HUES6 (cell line): ENCODE measurements around the gene TEPSIN.

ENCODE experiments used
- H3K27ac ChIP-seq: 2 replicates; pipeline ENCODE4 v1.7.0; 2013; ENCODE audit warnings: low read depth, mild to moderate bottlenecking, low read length, inconsistent platforms
- H3K27me3 ChIP-seq: 2 replicates; pipeline ENCODE4 v1.6.1; 2013; ENCODE audit warnings: low read length; ENCODE audit not compliant: control insufficient read depth, insufficient read depth
- H3K36me3 ChIP-seq: 2 replicates; pipeline ENCODE4 v1.6.1; 2013; ENCODE audit warnings: low read length; ENCODE audit not compliant: control insufficient read depth, insufficient read depth
- H3K4me1 ChIP-seq: 2 replicates; pipeline ENCODE4 v1.6.1; 2013; ENCODE audit warnings: low read length; ENCODE audit not compliant: control insufficient read depth, insufficient read depth
- H3K4me3 ChIP-seq: 2 replicates; pipeline ENCODE4 v1.5.1; 2013; ENCODE audit warnings: low read depth, low read length
- H3K9ac ChIP-seq: one replicate; pipeline ENCODE4 v1.6.1; 2013; ENCODE audit warnings: mild to moderate bottlenecking, low read length
- H3K9me3 ChIP-seq: 2 replicates; pipeline ENCODE4 v1.6.1; 2013; ENCODE audit warnings: low read depth, low read length; ENCODE audit not compliant: control insufficient read depth, insufficient read depth

TEPSIN gene

GRCh38 chr17:81194941-81195901, 43.6 kb downstream of the TEPSIN start:
- H3K4me3 ChIP-seq: no peak overlapping the region
- H3K27me3 ChIP-seq: no peaks in the 10 kb centered on the region
- no peak overlapping the region for H3K27ac ChIP-seq
- peaks cover 70% of the 10 kb centered on the region for H3K36me3 ChIP-seq
- H3K4me1 ChIP-seq: no peaks in the 10 kb centered on the region
- no peak overlapping the region for H3K9ac ChIP-seq
- no peaks in the 10 kb centered on the region for H3K9me3 ChIP-seq

DNA sequence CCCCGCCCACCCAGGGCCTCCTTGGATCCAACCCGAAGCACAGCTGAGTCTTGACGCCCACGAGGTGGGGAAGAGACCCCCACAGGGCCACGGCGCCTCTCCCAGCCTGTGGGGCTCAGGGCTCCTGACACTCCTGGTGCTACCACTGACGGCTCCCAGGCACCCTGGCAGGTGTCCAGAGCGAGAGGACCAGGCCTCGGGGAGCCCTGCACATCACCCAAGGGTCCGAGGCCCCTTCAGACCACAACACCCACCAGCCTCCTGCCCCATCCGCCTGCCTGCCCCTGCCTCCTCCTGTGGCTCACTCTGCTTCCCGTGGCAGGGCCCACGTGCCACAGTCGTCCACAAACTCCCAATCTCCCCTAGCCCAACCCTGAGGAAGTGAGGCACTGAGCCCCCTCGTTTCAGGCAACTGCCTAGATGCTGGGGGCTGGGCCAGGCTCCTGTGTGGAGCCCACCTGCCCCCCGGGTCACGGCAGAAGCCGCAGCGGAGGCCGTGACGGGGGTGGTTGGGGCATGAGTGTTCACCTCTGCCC, 44.6 kb downstream of the TEPSIN start:
- Histone ChIP-seq H3K4me1 (no peaks in the 10 kb centered on the region), H3K27ac (0 out of 2 replicates have a peak overlapping the region, but pooled peaks have one; percentile 23), H3K36me3 (peaks cover 76% of the 10 kb centered on the region), H3K27me3 (no peaks in the 10 kb centered on the region), H3K9ac (no peak overlapping the region), H3K9me3 (no peaks in the 10 kb centered on the region), H3K4me3 (no peak overlapping the region)

- H3K4me3 ChIP-seq: no peak overlapping the region
- no peaks in the 10 kb centered on the region for H3K4me1 ChIP-seq
- H3K9ac ChIP-seq: no peak overlapping the region
- peak overlapping the region; percentile 23; the same call in 1 of the 2 replicates for H3K27ac ChIP-seq
- H3K27me3 ChIP-seq: no peaks in the 10 kb centered on the region
- H3K9me3 ChIP-seq: no peaks in the 10 kb centered on the region
- H3K36me3 ChIP-seq: peaks cover 76% of the 10 kb centered on the region
Measured at GRCh38 chr17:81193470-81194224, 45.2 kb downstream of the TEPSIN start.

GRCh38 chr17:81193051-81193410, 45.8 kb downstream of the TEPSIN start:
- no peak overlapping the region for H3K4me3 ChIP-seq
- no peak overlapping the region for H3K9ac ChIP-seq
- peaks cover 74% of the 10 kb centered on the region for H3K36me3 ChIP-seq
- H3K9me3 ChIP-seq: no peaks in the 10 kb centered on the region
- no peaks in the 10 kb centered on the region for H3K4me1 ChIP-seq
- H3K27ac ChIP-seq: no peak overlapping the region; the same call in 1 of the 2 replicates
- H3K27me3 ChIP-seq: no peaks in the 10 kb centered on the region

DNA sequence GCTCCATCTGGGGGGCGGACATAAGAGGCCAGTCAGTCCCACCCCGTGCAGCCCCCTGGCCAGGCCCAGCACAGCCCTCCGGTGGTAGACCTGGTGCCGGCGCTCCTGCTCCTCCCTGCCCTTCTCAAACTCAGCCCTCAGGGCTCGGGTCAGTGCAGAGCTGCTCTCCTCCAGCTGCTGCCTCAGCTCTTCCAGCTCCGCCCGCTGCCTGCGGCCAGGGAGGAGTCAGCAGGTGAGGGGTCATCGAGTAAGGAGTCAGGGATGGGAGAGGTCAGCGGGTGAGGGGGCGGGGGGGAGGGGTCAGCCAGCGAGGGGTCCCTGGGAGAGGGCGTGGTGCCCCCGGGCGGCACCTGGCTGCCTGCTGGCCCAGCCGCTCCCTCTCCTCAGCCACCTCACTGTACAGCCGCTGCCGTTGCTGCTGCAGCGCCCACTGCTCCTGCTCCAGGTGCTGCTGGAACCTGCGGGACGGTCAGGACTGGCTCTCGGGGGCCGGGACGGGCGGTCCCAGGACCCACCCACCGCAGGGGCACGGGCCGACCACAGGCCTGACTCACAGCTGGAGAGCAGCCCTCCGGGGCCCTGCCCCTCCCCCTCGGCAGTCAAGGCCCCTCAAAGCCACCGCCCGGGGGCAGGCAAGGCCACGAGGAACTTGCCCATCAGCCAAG, 46.3 kb downstream of the TEPSIN start:
- Histone ChIP-seq H3K4me3 (no peak overlapping the region), H3K27me3 (no peaks in the 10 kb centered on the region), H3K27ac (no peak overlapping the region), H3K9ac (no peak overlapping the region), H3K36me3 (peaks cover 71% of the 10 kb centered on the region), H3K4me1 (no peaks in the 10 kb centered on the region), H3K9me3 (no peaks in the 10 kb centered on the region)

- no peaks in the 10 kb centered on the region for H3K9me3 ChIP-seq
- H3K4me3 ChIP-seq: no peak overlapping the region
- H3K9ac ChIP-seq: no peak overlapping the region
- H3K27me3 ChIP-seq: no peaks in the 10 kb centered on the region
- peaks cover 68% of the 10 kb centered on the region for H3K36me3 ChIP-seq
- no peak overlapping the region for H3K27ac ChIP-seq
- H3K4me1 ChIP-seq: no peaks in the 10 kb centered on the region
Measured at GRCh38 chr17:81191646-81192045, 47.2 kb downstream of the TEPSIN start.

- Histone ChIP-seq H3K4me3 (no peak overlapping the region), H3K27ac (no peak overlapping the region), H3K9ac (no peak overlapping the region), H3K4me1 (no peaks in the 10 kb centered on the region), H3K27me3 (no peaks in the 10 kb centered on the region), H3K36me3 (peaks cover 63% of the 10 kb centered on the region), H3K9me3 (no peaks in the 10 kb centered on the region)
Measured at GRCh38 chr17:81191116-81191515, 47.7 kb downstream of the TEPSIN start.

DNA sequence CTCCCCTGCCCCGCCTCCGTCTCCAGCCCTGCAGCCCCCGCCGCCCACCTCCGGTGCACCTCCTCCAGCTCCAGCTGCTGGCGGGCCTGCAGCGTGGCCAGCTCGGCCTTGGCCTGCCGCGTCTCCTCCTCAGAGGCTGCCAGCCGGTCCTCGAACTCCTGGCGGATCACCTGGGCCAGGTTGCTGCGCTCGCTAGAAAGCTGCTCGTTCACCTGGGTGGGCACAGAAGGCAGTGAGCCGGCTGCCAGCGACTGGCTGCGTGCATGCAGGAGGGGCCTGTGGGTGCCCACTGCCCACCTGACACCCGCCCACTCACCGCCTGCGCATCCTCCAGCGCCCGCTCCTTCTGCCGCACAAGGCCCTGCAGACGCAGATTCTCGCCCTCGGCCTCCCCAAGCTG, 48.3 kb downstream of the TEPSIN start:
- Histone ChIP-seq H3K36me3 (peaks cover 57% of the 10 kb centered on the region), H3K9ac (no peak overlapping the region), H3K9me3 (no peaks in the 10 kb centered on the region), H3K27ac (no peak overlapping the region), H3K4me1 (no peaks in the 10 kb centered on the region), H3K27me3 (no peaks in the 10 kb centered on the region), H3K4me3 (no peak overlapping the region)

DNA sequence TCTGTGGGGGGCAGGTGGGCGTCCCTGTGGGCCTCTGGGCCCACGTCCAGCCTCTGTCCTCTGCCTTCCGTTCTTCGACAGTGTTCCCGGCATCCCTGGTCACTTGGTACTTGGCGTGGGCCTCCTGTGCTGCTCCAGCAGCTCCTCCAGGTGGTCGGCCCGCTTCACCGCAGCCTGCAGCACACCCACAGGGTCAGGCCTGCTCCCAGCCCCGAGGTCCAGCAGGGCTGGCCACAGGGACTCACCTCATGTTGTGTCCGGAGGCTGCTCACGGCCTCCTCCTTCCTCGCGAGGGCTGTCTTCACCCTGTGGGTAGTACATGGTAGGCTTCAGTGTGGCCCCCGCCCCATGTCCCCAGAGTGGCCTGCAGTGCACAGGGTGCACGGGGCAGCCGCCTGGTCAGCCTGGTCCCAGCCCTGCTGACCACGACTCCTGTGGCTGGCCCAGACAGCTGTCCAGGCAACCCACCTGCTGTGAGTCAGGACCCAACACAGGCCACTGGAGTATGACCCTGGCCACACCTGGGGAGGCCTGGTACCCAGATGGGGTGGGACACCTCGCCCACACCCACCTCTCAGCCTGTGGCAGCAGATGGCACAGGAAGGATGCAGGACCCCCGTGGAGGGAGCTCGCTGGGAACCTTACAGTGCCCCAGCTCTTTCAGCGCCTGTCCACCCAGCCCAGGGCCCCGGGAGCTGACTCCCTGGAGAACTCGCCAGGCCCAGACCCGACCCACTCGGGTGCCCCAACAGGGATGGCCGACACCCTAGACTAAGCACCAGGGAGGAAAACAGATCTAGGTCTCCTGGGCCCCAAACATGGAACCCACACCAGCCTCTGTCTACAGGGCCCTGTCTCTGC, 49.0 kb downstream of the TEPSIN start:
- no peaks in the 10 kb centered on the region for H3K27me3 ChIP-seq
- H3K9ac ChIP-seq: no peak overlapping the region
- H3K4me3 ChIP-seq: no peak overlapping the region
- H3K4me1 ChIP-seq: no peaks in the 10 kb centered on the region
- H3K27ac ChIP-seq: no peak overlapping the region
- peaks cover 51% of the 10 kb centered on the region for H3K36me3 ChIP-seq
- no peaks in the 10 kb centered on the region for H3K9me3 ChIP-seq

GRCh38 chr17:81189016-81189415, 49.8 kb downstream of the TEPSIN start:
- H3K4me3 ChIP-seq: no peak overlapping the region
- no peak overlapping the region for H3K27ac ChIP-seq
- peaks cover 45% of the 10 kb centered on the region for H3K36me3 ChIP-seq
- H3K27me3 ChIP-seq: no peaks in the 10 kb centered on the region
- H3K4me1 ChIP-seq: no peaks in the 10 kb centered on the region
- H3K9me3 ChIP-seq: no peaks in the 10 kb centered on the region
- H3K9ac ChIP-seq: no peak overlapping the region
